Keratinocyte (primary cell): ENCODE measurements around the gene RBBP4. TPM values are rescaled to one million over a fixed set of nuclear protein-coding genes. Genes with fewer than 3 reads are reported as not detected.

Experiments used
- DNase-seq: peaks from one replicate; pipeline ENCODE4 v3.0.0-alpha.2; 2011; ENCODE audit warnings: low read depth, missing footprints, low spot score
- FAIRE-seq: peaks from 2 replicates; lab custom pipeline; 2011; peaks lifted over from hg19 to GRCh38; lab: Jason Lieb, UNC
- H2AFZ ChIP-seq: 2 replicates; pipeline ENCODE4 v1.6.0; 2012; ENCODE audit warnings: low read length, control low read depth, inconsistent platforms; ENCODE audit not compliant: control insufficient read depth
- H3K27ac ChIP-seq: 2 replicates; pipeline ENCODE4 v1.5.1; 2011; ENCODE audit warnings: low read length; ENCODE audit not compliant: control insufficient read depth, insufficient read depth
- H3K27me3 ChIP-seq: 3 replicates; pipeline ENCODE4 v1.6.0; 2011; ENCODE audit warnings: low read length; ENCODE audit not compliant: control insufficient read depth, insufficient read depth; ENCODE audit errors: extremely low read depth
- H3K36me3 ChIP-seq, 2 experiments: 2 replicates in 1 of 2; 3 replicates in 1 of 2; pipeline ENCODE4 v1.5.1; 2011; ENCODE audit warnings: low read length in 2 of 2, mild to moderate bottlenecking in 1 of 2; ENCODE audit not compliant: control insufficient read depth in 2 of 2, insufficient read depth in 2 of 2; ENCODE audit errors: extremely low read depth in 1 of 2
- H3K4me1 ChIP-seq: 3 replicates; pipeline ENCODE4 v1.5.1; 2011; ENCODE audit warnings: low read length; ENCODE audit not compliant: control insufficient read depth, insufficient read depth; ENCODE audit errors: extremely low read depth
- H3K4me2 ChIP-seq: 3 replicates; pipeline ENCODE4 v1.6.0; 2011; ENCODE audit warnings: low read depth, low read length; ENCODE audit not compliant: control insufficient read depth, insufficient read depth; ENCODE audit errors: extremely low read depth
- H3K4me3 ChIP-seq, 3 experiments: fragments of 200-600 bp in 1 of 3; sonication (generic) in 1 of 3; 2 replicates in 2 of 3; 3 replicates in 1 of 3; pipeline ENCODE4 v1.5.1; 2011 to 2016; ENCODE audit warnings: low read length in 3 of 3, mild to moderate bottlenecking in 3 of 3, control low read depth in 2 of 3, inconsistent platforms in 1 of 3, low read depth in 1 of 3, mixed read lengths in 1 of 3, mixed run types in 1 of 3, moderate library complexity in 1 of 3; ENCODE audit not compliant: control insufficient read depth in 2 of 3, insufficient read depth in 2 of 3; ENCODE audit errors: extremely low read depth in 1 of 3
- H3K79me2 ChIP-seq: 2 replicates; pipeline ENCODE4 v1.6.0; 2012; ENCODE audit warnings: low read length; ENCODE audit not compliant: control insufficient read depth, insufficient read depth
- H3K9ac ChIP-seq: 3 replicates; pipeline ENCODE4 v1.6.0; 2011; ENCODE audit warnings: low read length; ENCODE audit not compliant: control insufficient read depth, insufficient read depth; ENCODE audit errors: extremely low read depth
- H3K9me1 ChIP-seq: 3 replicates; pipeline ENCODE4 v1.6.0; 2011; ENCODE audit warnings: low read length; ENCODE audit not compliant: control insufficient read depth, insufficient read depth; ENCODE audit errors: extremely low read depth
- H3K9me3 ChIP-seq: 2 replicates; pipeline ENCODE4 v1.5.1; 2012; ENCODE audit warnings: low read depth, low read length; ENCODE audit not compliant: control insufficient read depth
- H4K20me1 ChIP-seq: 3 replicates; pipeline ENCODE4 v1.6.0; 2011; ENCODE audit warnings: low read length; ENCODE audit not compliant: control insufficient read depth, insufficient read depth; ENCODE audit errors: extremely low read depth
- EZH2 ChIP-seq: IDR thresholded peaks from one replicate; pipeline ENCODE4 v1.6.1; 2012; ENCODE audit warnings: inconsistent platforms, mild to moderate bottlenecking, low read length, moderate library complexity
- dilution Hi-C: fragments of 300-500 bp; cut with MboI; formaldehyde crosslinking; loops from one replicate; pipeline ENCODE4 v1.7.0; 2020; ENCODE audit warnings: low sequenced_read_pairs; ENCODE audit not compliant: extremely low pct_ligation_motif_present
- polyA plus RNA-seq, 5 experiments: library from polyadenylated mRNA; depleted of rRNA in 3 of 5; stranded (reverse) in 3 of 5; stranded (forward) in 1 of 5; unstranded in 1 of 5; fragments of >200 nt; gene quantifications; 1 replicate in 1 of 5; 2 replicates in 3 of 5; 3 replicates in 1 of 5; pipeline versions ENCODE4 v1.2.1 to v1.2.3, GENCODE V29; 2011 to 2012; ENCODE audit warnings: missing spikeins in 2 of 5, low read depth in 1 of 5, low replicate concordance in 1 of 5
- TF ChIP-seq, protein P1 (sequence below), 3 experiments: IDR thresholded peaks in 1 of 3; conservative IDR thresholded peaks in 1 of 3; optimal IDR thresholded peaks in 1 of 3; 2 replicates in 2 of 3; 3 replicates in 1 of 3; pipeline versions ENCODE3 to v1.5.1; 2011; ENCODE audit warnings: low read length in 3 of 3, mild to moderate bottlenecking in 3 of 3, moderate library complexity in 2 of 3, control low read depth in 1 of 3, inconsistent platforms in 1 of 3; ENCODE audit not compliant: insufficient read depth in 2 of 3; ENCODE audit errors: extremely low read depth in 1 of 3

Gene RBBP4
- polyA plus RNA-seq, 1 donor (not counting 4 experiments of a cell fraction or from before 2014, with no cell fraction given), result 61.5 TPM

- H3K79me2 ChIP-seq, result no peaks in the 10 kb centered on the region
- no peaks in the 10 kb centered on the region for H3K9me1 ChIP-seq
- DNase-seq (no peak), FAIRE-seq (no peak)
- H3K9ac ChIP-seq, result no peak overlapping the region
- peaks cover 0 to 2% of the 10 kb centered on the region in 2 experiments for H3K36me3 ChIP-seq
- H3K4me2 ChIP-seq, result no peak overlapping the region
- no peaks in the 10 kb centered on the region for H3K27me3 ChIP-seq
- TF ChIP-seq, protein P1, sequence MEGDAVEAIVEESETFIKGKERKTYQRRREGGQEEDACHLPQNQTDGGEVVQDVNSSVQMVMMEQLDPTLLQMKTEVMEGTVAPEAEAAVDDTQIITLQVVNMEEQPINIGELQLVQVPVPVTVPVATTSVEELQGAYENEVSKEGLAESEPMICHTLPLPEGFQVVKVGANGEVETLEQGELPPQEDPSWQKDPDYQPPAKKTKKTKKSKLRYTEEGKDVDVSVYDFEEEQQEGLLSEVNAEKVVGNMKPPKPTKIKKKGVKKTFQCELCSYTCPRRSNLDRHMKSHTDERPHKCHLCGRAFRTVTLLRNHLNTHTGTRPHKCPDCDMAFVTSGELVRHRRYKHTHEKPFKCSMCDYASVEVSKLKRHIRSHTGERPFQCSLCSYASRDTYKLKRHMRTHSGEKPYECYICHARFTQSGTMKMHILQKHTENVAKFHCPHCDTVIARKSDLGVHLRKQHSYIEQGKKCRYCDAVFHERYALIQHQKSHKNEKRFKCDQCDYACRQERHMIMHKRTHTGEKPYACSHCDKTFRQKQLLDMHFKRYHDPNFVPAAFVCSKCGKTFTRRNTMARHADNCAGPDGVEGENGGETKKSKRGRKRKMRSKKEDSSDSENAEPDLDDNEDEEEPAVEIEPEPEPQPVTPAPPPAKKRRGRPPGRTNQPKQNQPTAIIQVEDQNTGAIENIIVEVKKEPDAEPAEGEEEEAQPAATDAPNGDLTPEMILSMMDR (optimal IDR thresholded peaks at IDR 0.05 in 1 of 3, IDR thresholded peaks at IDR 0.05 in 1 of 3, conservative IDR thresholded peaks at IDR 0.05 in 1 of 3; ENCODE audit: extremely low read depth in 1 of 3, insufficient read depth in 2 of 3, low read length in 3 of 3), result no peak
- no peak for TF ChIP-seq EZH2
- H3K27ac ChIP-seq, result no peak overlapping the region
- no peaks in the 10 kb centered on the region for H4K20me1 ChIP-seq
- H2AFZ ChIP-seq, result no peak overlapping the region
- H3K4me1 ChIP-seq, result no peaks in the 10 kb centered on the region
- no peaks in the 10 kb centered on the region for H3K9me3 ChIP-seq
- no peak overlapping the region for H3K4me3 ChIP-seq
- dilution Hi-C loops, result no loop called here
These were observed 31.1 kb upstream of the RBBP4 start for GRCh38 chr1:32619701-32620485.

GRCh38 chr1:32622205-32622604 is 28.8 kb upstream of the RBBP4 start:
- H3K27me3 ChIP-seq, result no peaks in the 10 kb centered on the region
- H4K20me1 ChIP-seq, result no peaks in the 10 kb centered on the region
- no peak overlapping the region for H2AFZ ChIP-seq
- H3K4me1 ChIP-seq, result no peaks in the 10 kb centered on the region
- dilution Hi-C loops, result no loop called here
- H3K27ac ChIP-seq, result no peak overlapping the region
- H3K9me3 ChIP-seq, result no peaks in the 10 kb centered on the region
- H3K9me1 ChIP-seq, result no peaks in the 10 kb centered on the region
- H3K4me2 ChIP-seq, result no peak overlapping the region
- H3K36me3 ChIP-seq, result peaks cover 2 to 4% of the 10 kb centered on the region in 2 experiments
- FAIRE-seq (no peak), DNase-seq (no peak)
- H3K9ac ChIP-seq, result no peak overlapping the region
- TF ChIP-seq EZH2, result no peak
- TF ChIP-seq, protein P1 (optimal IDR thresholded peaks at IDR 0.05 in 1 of 3, IDR thresholded peaks at IDR 0.05 in 1 of 3, conservative IDR thresholded peaks at IDR 0.05 in 1 of 3; ENCODE audit: extremely low read depth in 1 of 3, insufficient read depth in 2 of 3, low read length in 3 of 3), result no peak
- H3K79me2 ChIP-seq, result no peaks in the 10 kb centered on the region
- H3K4me3 ChIP-seq, result no peak overlapping the region
